Activated T-cell treated with anti-CD3 and anti-CD28 coated beads for 4 hours (primary cell): ENCODE data around the gene TBC1D19.
A peak's percentile ranks its signal among the peaks of the same experiment; 100 is the strongest.
"Not testable (repeated sequence)": the region's sequence is repeated elsewhere in the genome, so short reads cannot be mapped to it uniquely, and the experiment has no call there.

Experiments used
- DNase-seq: peaks from one replicate; pipeline ENCODE4 v3.0.0-alpha.2; 2020

TBC1D19 gene, protein sequence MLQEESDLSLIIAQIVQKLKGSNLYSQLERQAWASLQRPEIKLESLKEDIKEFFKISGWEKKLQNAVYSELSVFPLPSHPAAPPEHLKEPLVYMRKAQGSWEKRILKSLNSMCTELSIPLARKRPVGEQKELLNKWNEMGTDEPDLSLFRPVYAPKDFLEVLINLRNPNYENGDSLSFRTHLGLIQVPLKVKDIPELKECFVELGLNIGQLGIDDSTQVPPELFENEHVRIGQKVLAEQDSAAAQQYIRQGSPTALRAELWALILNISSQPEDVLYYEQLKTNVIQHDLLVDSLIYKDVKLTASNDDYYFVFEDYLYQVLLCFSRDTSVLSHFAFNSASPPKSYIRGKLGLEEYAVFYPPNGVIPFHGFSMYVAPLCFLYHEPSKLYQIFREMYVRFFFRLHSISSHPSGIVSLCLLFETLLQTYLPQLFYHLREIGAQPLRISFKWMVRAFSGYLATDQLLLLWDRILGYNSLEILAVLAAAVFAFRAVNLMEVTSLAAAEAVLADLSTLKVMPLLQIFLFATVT

DNA sequence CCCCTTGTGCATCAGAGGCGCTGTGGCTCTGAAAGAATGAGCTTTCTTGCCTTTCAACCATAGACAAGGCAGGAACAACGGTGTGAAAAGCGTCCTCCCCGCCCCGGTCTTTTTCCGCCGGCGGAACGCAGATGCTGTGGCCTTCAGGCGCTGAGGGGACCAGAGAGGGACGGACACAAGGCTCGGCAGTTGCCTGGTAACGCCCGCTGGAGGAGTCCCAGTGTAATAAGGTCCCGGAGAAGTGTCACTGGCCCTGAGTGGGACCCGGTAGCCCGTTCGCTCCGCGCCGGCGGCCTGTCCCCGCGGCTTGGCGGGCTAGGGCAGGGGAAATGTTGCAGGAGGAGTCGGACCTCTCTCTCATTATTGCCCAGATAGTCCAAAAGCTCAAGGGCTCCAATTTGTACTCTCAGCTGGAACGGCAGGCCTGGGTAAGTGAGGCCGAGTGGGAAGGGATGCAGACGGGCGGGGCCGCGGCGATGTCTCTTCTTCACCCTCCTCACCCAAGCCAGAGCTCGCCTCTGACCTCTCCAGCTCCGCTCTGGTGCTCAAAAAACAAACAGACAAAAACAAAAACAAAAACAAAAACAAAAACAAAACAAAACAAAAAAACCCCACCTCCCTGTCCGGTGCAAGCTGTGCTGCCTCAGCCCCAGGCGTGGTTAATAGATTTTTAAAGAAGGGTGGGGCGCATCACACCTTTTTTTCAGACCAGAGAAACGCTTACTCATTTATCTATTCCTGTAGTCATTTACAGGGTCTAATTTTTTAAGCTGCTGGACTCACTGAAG, at the start of gene TBC1D19:
TSS of gene TBC1D19 (plus strand) at position 220 of the 788 bp plus-strand sequence. CDS start at position 330, 110 bp downstream.
- peak; percentile 79 for DNase-seq

DNA sequence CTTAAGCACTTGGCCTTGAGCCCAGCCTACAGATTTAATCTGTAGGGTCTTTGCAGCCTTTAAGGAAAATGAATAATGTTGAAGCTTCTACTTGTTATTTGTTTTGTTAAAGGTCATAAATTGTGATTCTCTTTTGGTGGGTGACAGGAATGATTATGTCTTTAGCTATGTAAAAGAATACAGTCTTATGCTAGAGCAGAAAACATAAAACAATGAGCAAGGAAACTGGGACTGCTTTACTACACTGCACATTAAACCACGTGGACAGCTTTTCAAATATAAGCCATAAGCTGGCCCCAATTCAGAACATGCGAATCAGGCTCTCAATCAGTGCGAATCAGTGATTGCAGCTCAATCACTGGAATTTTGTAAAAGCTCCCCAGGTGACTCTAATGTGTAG, 40.9 kb upstream of the TBC1D19 start:
- DNase-seq: no peak

DNA sequence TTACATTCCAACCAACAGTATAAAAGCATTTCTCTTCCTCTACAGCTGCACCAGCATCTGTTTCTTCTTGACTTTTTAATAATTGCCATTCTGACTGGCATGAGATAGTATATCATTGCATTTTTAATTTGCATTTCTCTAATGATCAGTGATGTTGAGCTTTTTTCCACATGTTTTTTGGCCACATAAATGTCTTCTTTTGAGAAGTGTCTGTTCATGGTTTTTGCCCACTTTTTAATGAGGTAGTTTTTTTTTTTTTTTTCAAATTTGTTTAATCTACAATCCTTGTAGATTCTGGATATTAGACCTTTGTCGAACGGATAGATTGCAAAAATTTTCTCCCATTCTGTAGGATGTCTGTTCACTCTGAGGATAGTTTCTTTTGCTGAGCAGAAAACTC, 39.5 kb upstream of the TBC1D19 start:
- no peak for DNase-seq

DNA sequence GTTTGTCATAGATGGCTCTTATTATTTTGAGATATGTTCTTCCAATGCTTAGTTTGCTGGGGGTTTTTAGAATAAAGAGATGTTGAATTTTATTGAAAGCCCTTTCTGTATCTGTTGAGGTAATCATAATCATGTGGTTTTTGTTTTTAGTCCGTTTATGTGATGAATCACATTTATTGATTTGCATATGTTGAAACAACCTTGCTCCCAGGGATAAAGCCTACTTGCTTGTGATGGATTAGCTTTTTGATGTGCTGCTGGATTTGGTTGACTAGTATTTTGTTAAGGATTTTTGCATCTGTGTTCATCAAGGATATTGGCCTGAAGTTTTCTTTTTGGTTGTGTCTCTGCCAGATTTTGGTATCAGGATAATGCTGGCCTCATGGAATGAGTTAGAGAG, 35.5 kb upstream of the TBC1D19 start:
- not testable (repeated sequence) for DNase-seq

DNA sequence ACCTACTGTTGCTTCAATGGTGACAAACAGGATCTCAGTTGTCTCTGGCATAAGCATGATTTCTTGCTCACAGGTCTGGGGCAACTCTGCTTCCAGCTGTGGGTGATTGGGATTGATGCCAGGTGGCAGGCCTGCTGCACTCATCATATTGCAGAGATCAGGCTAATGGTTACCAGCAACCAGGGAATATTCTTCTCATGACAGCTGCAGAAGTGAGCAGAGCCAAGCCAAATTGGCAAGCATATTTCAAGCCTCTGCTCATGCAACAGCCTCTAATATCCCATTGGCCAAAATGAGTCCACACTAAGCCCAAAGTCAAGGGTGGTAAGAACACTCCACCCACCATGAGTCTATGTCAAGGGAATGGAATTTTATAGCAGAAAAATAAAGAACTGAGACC, 26.7 kb upstream of the TBC1D19 start:
- DNase-seq: no peak

DNA sequence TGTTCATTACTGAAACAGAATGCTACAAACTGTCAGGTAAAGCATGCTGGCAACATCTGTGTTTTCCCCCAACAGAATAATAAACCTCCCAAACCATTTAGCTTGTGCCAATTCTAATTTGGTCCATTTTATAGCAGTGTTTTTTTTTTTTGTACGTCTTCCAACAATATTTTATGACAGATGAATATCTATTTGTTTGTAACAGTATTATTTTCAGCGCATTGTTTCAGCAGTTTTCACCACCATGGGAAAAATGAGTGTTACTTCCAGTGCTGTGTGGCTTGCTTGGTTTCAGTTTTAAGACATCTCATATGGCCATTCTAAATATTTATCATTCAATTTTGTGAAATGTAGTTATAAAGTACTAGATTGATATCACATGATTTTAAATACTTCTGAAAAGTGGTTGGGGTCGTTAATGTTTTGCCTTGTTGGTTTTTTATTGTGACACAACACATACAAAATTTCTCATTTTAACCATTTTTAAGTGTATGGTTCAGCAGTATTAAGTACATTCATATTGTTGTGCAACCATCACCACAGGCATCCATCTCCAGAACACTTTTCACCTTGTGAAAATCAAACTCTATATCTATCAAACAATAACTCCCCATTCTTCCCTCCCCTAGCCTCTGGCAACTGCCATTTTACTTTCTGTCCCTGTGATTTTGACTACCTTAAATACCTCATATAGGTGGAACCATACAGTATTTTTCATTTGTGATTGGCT, 25.6 kb upstream of the TBC1D19 start:
- no peak for DNase-seq

DNA sequence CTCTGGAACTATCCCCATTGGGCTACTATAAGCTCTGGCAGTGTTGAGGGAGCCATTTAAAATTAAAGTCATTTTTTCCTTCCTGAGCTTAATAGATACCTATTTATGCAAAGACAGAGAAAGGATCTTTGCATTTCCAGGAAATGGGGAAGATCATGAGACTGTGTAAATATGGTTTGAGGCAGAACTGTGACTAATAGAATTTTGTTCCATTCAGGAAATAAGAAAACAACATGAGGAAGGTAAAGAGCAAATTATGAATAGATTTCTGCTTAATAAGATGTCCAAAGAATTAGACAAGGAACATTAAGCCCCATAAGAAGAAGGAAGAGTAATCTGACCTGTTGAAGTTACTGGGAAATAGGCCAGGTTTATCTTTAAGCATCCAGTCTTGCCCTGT, 17.8 kb upstream of the TBC1D19 start:
- no peak for DNase-seq

DNA sequence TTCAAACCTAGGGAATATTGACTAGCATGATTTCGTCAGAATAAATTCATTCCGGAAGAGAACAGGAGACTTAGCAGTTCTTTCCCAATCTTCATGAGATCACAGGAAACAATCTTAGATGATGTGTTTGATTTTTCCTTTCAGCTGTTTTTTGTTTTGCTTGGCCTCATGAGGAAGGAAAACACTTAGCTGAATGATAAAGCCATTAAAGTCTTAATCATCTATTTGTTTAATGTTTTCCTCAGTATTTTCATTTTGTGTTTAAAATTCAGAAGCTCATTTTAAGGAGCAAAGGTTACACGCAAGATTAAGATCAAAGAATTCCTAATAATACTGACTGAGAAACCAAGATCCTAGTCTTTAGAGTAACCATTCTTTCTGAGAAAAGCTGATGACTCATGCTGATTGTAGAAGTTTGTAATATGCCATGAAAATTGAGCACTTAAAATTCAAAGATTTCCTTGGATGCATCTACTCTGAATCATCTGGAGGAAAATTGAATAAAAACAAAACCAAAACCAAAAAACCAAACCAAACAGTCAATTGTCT, 15.4 kb upstream of the TBC1D19 start:
- DNase-seq: no peak

DNA sequence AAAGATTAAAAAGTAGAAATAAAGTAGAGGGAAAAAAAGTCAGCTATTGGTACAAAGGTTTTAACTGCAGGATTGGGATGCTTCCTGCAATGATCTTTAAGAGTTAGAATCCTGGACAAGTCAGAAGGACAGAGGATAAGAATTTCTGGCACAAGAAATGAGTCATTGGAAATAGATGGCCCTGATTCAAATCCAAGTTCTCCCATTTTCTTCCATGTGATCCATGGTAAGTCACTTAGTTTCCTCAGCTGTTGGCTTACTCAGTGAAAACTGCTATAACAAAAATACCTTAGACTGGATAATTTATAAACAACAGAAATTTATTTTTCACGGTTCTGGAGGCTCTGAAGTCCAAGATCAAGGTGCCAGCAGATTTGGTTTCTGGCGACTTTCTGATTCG, 13.3 kb upstream of the TBC1D19 start:
- no peak for DNase-seq

DNA sequence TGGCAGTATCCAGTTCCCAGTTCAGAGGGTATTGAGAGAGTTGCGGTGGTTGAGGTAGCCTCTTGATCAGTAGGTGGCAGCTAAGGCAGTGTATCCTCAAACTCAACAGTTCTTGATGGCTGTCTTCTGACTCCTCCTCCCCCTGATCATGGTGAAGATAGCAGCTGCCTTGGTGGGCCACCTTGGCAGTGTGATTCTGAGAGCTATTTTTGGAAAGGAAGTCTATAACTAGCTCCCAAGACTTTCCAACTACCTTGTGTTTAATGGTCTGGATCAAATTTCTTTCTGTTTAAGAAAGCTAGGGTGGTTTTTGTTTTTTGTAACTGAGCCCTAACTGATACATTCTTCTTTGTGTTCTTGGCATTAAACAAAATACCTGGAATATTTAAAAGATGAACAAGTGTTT, 10.5 kb upstream of the TBC1D19 start:
- DNase-seq: no peak

DNA sequence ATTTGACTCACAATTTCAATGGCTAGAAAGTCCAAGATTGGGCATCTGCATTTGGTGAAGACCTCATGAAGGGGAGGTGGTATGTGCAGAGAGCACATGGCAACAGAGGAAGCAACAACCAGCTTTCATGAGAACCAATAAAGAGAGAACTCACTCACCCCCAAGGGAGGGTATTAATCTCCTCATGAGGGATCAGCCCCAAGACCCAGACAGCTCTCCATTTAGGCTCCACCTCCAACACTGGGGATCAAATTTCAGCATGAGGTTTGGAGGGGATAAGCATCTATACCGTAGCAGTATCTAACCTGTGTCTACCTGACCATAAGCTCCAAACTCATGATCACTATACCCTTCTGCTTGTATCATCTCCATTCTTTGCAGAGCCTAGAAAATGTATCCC, 9.3 kb upstream of the TBC1D19 start:
- DNase-seq: no peak

DNA sequence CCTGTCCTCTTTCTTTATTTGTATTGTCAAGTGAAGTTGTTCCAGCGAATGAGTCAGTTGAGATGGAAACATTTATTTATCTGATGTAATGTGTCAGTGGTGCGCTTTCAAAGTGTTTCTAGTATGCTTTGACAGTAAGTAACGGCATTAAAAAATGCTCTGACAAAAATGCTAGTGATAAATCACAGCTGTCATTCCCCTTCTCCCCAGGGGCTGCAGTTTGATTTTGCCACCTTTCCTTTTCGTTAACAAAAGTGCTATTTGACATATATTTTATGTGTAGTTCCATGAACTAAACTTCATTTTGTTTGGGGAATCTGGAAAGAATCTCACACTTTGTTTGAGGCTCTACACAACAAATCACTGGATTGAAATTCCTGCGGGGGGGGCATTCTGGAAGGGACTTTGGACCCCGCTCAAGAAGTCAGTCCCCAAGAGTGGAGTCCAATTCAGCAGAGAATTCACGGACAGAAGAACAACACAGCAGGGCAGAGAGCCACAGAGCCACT, 7.6 kb upstream of the TBC1D19 start:
- no peak for DNase-seq

DNA sequence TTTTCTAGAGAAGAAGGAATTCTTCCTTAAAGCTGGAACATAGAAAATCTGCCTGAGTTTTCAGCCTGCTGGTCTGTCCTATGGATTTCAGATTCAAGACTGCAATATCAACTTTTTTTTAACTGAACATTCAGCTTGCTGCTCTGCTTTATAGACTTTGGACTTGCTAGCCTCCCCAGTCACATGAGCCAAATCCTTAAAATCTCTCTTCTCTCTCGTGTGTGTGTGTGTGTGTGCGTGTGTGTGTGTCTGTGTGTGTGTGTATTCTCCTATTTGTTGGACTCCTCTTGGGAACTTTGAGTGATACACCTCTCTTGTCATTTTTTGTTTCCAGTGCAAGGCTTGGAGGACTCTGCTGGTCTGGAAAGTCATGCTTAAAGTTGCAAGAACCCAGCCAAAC, 6.8 kb upstream of the TBC1D19 start:
- DNase-seq: no peak

DNA sequence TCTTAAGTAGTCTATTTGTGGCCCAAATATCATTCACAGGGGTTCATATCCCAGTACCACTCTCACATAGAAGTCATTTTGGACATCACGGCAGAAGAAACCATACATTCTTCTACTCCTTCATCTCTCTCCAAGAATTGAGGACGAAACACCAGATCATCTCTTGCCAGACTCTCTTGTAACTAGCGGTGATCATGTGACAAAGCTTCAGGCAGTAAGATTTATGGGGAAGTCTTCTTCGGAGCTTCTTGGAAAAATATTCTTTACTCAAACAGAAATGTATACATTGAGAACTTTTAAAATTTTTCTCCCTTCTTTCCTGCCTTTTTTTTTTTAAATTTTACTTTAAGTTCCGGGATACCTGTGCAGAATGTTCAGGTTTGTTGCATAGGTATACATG, 4.7 kb upstream of the TBC1D19 start:
- DNase-seq: no peak

DNA sequence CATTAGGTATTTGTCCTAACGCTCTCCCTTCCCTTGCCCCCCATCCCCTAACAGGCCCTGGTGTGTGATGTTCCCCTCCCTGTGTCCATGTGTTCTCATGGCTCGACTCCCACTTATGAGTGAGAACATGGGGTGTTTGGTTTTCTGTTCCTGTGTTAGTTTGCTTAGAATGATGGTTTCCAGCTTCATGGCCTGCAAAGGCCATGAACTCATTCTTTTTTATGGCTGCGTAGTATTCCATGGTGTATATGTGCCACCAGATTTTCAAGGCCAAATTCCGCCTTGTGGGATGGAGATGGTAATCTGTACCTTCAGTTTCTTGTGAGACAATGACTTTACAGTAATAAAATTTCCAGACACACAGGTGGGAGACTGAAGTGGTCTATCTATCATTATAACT, 2.5 kb upstream of the TBC1D19 start:
- not testable (repeated sequence) for DNase-seq

DNA sequence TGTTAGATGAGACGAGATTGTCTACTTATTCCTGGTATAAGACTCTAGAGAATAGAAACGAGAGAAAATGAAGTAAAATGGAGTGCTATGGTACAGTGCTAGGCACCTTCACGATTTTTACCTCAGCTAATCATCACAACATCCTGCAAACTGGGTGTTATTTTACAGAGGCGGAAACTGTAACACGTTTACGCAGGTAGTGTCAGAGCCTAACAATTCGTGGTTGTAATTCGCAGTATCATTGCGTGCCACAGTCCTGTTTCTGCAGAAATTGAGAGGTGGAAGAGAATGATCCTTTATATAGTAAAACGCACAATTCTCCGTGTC, 383 bp upstream of the TBC1D19 start:
- DNase-seq: no peak

DNA sequence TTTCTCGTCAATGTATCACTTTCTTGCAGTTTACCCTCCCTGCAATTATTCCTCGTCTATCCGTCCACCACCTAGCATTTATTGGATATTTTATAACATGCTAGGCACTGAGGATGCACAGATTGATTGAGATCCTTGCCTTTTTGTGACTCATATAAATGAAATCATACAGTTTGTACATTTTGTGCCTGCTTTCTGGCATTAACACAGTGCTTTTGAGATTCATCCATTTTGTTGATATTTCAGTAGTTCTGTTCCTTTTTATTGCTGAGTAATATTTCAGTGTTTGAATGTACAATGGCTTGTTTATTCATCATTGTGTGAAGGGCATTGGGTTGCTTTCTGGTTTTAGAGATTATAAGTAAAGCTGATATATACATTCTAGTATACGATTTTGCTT, 841 bp downstream of the TBC1D19 start:
- DNase-seq: no peak

DNA sequence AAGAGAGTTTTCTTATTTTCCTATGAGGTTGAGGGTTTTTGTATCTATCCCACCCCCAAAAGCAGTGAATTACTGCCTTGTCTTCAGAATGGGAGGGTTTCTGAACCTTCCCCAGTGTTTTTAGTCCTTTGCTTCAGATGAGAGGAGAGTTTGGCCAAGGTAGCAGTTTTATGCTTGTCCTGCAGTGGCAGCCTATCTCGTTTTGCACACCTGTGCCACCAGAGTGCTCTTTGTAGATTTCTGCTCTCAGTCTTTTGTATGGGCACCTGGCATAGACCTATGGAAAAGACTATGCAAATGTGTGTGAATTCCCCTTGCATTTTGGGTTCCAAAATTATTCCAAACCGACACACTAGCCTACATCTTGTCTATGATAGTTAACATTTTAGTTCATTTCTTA, 5.8 kb downstream of the TBC1D19 start:
- no peak for DNase-seq

DNA sequence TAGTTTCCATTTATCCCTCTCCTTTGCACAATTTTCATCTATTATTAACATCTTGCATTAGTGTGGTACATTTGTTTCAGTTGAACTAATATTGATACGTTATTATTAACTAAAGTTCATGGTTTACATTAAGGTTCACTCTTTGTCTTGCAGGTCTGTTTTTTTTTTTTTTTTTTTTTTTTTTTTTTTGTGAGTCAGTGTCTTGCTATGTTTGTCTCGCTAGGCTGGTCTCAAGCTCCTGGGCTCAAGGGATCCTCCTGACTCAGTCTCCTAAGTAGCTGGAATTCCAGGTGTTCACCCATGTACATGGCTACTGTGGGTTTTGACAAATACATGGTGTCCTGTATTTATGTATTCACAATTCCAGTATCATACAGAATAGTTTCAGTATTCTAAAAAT, 6.8 kb downstream of the TBC1D19 start:
- DNase-seq: no peak

DNA sequence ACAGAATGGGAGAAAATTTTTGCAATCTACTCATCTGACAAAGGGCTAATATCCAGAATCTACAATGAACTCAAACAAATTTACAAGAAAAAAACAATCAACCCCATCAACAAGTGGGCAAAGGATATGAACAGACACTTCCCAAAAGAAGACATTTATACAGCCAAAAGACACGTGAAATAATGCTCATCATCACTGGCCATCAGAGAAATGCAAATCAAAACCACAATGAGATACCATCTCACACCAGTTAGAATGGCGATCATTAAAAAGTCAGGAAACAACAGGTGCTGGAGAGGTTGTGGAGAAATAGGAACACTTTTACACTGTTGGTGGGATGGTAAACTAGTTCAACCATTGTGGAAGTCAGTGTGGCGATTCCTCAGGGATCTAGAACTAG, 9.7 kb downstream of the TBC1D19 start:
- DNase-seq: not testable (repeated sequence)

DNA sequence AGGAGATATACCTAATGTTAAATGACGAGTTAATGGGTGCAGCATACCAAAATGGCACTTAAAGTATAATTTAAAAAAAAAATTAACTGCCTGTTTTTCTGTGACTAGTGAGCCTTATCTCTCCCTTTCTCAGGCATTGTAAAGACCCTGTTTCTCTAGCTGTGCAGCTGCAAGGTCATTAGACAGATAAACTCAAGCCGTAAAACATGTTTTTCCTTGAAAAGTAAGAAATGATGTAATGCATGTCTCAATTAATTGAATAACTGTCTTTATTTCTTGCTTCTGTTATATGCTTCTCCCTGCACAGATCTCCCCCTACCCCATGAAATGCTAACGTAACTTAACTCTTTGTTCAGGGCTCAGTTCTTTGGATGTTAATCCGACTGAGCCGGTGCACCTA, 10.5 kb downstream of the TBC1D19 start:
- DNase-seq: no peak

DNA sequence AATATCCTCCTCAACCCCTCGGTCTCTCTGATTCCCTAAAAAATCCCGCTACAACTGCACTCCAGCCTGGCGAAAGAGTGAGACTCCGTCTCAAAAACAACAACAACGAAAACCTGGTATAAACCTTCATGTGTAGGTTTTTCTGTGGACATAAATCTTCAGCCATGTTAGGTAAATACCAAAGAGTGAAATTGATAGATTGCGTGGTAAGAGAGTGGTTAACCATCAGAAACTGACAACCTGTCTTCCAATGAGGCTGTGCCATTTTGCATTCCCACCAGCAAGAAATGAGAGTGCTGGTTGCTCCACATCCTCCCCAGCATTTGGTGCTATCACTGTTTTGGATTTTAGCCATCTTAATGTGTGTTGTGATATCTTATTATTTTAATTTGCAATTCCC, 10.9 kb downstream of the TBC1D19 start:
- DNase-seq: no peak

DNA sequence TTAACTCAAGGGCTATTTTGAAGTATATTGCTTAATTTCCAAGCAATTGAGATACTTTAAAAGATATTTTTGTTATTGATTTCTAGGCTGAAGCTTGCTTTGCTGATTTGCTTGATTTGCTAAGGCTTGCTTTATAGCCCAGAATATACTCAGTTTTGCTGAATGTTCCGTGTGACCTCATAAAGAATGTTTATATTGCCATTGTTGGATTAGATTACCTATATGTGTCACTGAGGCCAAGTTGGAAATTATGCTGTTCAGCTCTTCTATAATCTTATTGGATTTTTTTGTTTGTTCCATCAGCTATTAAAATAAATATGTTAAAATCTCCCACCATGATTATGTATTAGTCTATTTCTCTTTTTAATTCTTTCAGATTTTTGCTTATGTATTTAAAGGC, 13.0 kb downstream of the TBC1D19 start:
- no peak for DNase-seq
